HG02840 (cell line): ENCODE data around the gene ATAD1.
"Not testable (repeated sequence)": the region's sequence is repeated elsewhere in the genome, so short reads cannot be mapped to it uniquely, and the experiment has no call there.

Experiments
- ATAC-seq: cut with Tn5 transposase; IDR thresholded peaks from one replicate; pipeline ENCODE4 v1.9.1; 2021; ENCODE audit warnings: mild to moderate bottlenecking, moderate library complexity, moderate number of reproducible peaks; ENCODE audit not compliant: unreplicated experiment, low FRiP score

Gene ATAD1

DNA sequence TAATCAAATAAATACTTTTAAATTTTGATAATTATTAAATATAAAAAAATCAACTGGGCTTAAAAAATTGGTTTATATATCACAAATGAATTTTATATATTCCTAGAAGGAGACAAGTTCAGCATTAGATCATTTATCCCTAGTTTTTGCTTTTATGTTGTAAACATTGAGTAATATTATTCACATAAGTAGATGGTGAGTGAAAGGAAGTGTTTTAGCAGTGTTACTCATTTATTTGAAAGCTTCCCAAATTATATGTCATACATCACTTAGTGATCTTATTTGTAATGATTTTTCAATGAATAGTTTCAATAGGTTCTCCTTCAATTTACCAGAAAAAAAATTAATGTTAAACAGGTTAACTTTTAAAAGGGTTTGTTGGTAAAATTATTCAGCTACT lies 29.5 kb upstream of the ATAD1 start:
- no peak for ATAC-seq

GRCh38 chr10:87846711-87847110 lies 28.7 kb upstream of the ATAD1 start:
- not testable (repeated sequence) for ATAC-seq

DNA sequence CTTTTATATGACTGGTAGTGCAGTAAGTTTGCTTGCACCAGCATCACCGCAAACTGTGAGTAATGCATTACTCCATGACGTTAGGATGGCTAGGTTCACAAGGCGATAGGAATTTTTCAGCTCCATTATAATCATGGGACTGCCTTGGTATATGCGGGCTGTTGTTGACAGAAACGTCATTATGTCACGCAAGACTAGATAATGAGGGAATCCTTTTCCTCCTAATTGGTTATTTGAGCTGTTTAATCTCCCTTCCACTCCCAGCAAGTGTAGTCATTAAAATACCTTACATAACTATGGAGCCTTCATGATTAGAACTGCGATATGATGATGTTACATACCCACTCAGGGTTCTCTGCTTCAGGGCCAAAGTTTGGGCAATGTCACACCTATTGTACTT lies 28.0 kb upstream of the ATAD1 start:
- ATAC-seq, result no peak

GRCh38 chr10:87845624-87845998 lies 27.6 kb upstream of the ATAD1 start:
- ATAC-seq, result no peak

- no peak for ATAC-seq
Observed at GRCh38 chr10:87844837-87845623, 27.0 kb upstream of the ATAD1 start.

GRCh38 chr10:87843714-87844113 lies 25.7 kb upstream of the ATAD1 start:
- ATAC-seq, result no peak

- ATAC-seq, result no peak
Observed at GRCh38 chr10:87842776-87843497, 24.9 kb upstream of the ATAD1 start.

GRCh38 chr10:87842220-87842641 lies 24.2 kb upstream of the ATAD1 start:
- ATAC-seq, result no peak

DNA sequence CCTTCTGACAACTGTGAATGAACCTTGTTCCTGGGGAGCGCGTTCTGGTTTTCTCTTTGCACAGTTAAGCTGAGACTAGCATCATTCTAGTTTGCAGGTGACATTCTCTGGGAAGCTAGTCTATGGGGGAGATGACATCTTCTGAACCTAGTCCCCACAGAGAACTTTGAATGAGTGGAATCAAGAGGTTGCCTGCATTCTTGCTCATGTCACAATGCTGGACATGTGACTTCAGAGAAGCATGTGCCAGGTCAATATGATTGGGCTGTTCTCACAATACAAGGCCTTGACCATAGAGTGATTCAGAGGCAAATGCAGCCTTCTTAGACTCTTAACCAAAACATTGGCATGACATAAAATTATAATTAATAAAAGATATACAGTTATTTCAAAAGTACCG lies 23.2 kb upstream of the ATAD1 start:
- no peak for ATAC-seq

DNA sequence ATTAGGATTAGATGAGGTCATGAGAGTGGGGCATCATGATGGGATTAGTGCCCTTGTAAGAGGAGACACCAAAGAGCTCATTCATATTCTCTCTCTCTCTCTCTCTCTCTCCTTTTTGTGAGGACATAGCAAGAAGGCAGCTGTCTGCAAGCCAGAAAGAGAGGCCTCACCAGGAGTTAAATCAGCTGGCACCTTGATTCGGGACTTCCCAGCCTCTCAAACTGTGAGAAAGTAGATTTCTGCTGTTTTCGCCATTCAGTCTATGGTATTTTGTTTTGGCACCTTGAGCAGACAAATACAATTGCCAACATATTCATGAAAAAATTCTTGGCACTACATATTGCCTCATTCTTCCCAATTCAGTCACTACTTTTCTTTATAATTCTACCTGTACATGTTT lies 20.6 kb upstream of the ATAD1 start:
- no peak for ATAC-seq

GRCh38 chr10:87837445-87837844 lies 19.4 kb upstream of the ATAD1 start:
- no peak for ATAC-seq

- no peak for ATAC-seq
Observed at GRCh38 chr10:87836098-87836497, 18.1 kb upstream of the ATAD1 start.

DNA sequence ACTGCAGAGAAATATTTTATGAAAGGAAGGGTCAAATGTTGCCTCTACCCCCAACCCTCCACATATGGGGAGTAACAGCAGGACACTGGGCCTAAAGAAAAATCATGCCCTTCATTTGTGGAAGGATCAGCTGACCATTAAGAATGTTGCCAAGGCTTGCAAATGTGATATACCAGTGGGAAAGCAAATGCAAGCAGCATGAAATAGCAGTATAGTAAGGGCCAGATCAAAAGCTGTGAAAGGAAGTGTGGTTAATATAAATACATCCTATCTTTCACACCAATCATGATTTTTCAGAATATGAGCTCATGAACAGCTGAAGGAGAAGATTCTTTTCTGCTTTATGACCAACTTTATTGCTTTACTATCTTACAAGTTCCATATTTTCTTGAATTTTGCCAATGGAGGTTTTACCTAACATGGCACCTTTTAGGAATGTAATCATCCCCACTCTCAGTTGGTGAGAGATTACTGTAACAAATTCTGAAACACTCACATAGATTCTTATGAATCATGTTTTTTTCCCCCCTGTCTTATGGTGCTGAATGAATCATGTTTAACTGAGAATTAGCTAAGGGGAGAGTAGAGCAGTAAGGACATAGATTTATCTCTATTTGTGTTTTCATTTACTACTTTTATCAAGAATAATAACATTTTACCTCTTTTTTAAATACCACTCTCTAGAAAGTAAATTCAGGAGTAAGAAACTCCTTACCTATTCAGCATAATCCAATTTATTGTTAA lies 12.1 kb upstream of the ATAD1 start:
- no peak for ATAC-seq

GRCh38 chr10:87829051-87829450 lies 11.0 kb upstream of the ATAD1 start:
- not testable (repeated sequence) for ATAC-seq

DNA sequence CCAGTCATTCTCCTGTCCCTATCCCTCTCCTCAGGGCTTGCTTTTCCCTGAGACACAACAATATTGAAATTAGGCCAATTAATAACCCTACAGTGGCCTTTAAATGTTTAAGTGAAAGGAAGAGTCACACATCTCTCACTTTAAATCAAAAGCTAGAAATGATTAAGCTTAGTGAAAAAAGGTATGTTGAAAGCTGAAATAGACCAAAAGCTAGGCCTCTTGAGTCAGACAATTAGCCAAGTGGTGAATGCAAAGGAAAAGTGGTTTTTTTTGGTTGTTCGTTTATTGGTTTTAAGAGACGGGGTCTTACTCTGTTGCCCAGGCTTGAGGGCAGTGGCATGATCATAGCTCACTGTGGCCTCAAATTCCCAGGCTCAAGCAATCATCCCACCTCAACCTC lies 9.7 kb upstream of the ATAD1 start:
- ATAC-seq, result no peak

DNA sequence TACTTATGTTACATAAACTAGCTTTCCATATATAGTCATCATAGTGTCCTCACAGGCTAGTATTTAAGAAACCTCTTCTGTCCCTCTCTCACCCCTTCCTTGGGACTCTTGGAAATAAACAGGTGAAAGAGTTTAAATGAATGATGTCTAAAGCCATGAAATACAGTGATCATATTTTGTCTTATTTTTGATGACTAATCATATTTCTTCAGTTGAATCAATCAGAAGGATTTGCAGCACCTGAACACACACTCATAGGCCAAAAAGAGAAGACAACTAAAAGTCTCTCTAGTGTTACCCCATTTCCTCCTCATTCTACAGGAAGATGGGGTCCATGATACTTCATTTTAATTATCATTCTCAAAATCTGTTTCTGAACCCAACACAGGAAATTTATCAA lies 8.6 kb upstream of the ATAD1 start:
- ATAC-seq, result no peak

DNA sequence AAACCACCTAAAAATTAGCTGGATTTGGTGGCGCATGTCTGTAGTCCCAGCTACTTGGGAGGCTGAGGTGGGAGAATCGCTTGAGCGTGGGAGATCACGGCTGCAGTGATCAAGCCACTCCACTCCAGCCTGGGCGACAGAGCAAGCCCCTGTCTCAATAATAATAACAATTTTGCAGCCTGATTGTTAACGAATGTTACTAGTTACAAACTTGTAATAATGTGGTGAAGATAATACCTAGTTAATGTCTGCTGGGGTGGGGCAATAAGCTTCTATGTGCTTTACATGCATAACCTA lies 1.2 kb upstream of the ATAD1 start:
- ATAC-seq, result no peak

DNA sequence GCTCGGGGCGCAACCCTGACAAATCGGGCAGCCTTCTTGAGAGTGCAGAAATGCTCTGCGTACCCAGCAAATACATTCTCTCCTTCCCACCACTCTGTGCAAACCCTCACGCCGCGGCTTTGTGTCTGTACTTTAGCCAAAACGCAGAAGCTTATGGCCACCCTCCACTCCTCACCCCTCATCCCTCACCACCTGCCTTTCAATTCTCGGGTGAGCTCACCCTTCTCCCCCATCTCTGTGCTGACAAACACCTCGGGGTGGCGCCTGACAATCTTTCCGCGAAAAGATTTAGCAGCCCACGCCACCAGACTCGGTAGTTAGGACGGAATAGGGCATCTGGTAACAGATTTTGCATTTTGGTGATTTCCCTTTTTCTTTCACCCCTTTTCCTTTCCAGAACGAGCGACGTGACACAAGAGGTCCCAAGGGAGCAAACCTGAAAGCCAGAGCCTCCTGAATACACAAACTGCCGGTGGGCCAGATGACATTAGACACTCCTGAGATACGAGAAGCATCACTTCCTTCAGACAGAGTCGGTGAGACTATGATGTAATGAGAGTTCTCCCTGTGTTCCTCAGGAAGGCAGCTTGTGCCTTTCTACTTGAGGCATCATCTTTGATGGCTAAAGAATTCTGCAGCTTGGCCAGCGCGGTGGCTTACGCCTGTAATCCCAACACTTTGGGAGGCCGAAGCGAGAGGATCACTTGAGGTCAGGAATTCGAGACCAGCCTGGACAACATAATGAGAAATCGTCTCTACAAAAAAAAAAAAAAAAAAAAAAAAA lies 671 bp upstream of the ATAD1 start:
- ATAC-seq, result peak; percentile 54

- no peak for ATAC-seq
Observed at GRCh38 chr10:87816898-87817608, 973 bp downstream of the ATAD1 start.
